Fibroblast of the aortic adventitia (primary cell): ENCODE results near the gene GLI1. TPM values are rescaled to one million over a fixed set of nuclear protein-coding genes. Genes with fewer than 3 reads are reported as not detected.
"Not testable (repeated sequence)": the region's sequence is repeated elsewhere in the genome, so short reads cannot be mapped to it uniquely, and the experiment has no call there.

ENCODE experiments used
- DNase-seq: peaks from one replicate; pipeline ENCODE4 v3.0.0-alpha.2; 2010; ENCODE audit warnings: low read depth
- H3K4me3 ChIP-seq: 2 replicates; pipeline ENCODE4 v1.5.1; 2011; ENCODE audit warnings: low read depth, mild to moderate bottlenecking, control low read depth, low read length, moderate library complexity
- CTCF ChIP-seq: IDR thresholded peaks from 2 replicates; pipeline ENCODE4 v1.5.1; 2011; ENCODE audit warnings: mild to moderate bottlenecking, low read length, control low read depth, inconsistent platforms; ENCODE audit not compliant: insufficient read depth
- total RNA-seq: library from RNA; depleted of rRNA; stranded (reverse); fragments of >200 nt; gene quantifications from 2 replicates; pipeline ENCODE4 v1.2.3, GENCODE V29; 2012; ENCODE audit warnings: low replicate concordance

The GLI1 gene
- total RNA-seq, 1 donor = 1.1 TPM

GRCh38 chr12:57431654-57432188 is 27.9 kb upstream of the GLI1 start:
- TF ChIP-seq CTCF = no peak
- no peak overlapping the region for H3K4me3 ChIP-seq
- no peak for DNase-seq

- DNase-seq = no peak
- no peak for TF ChIP-seq CTCF
Measured at GRCh38 chr12:57433370-57433769, 26.2 kb upstream of the GLI1 start.

GRCh38 chr12:57434517-57435223 is 24.9 kb upstream of the GLI1 start, which contains the start of gene INHBC:
Gene INHBC, plus strand, starts transcription at chr12:57434784. Its CDS starts 103 bp downstream, at chr12:57434887.
- no peak within 1 kb of the TSS for H3K4me3 ChIP-seq
- DNase-seq = no peak
- no peak for TF ChIP-seq CTCF

More at GRCh38 chr12:57433370-57433769, 26.2 kb upstream of the GLI1 start:
- H3K4me3 ChIP-seq = no peak overlapping the region

GRCh38 chr12:57435293-57435692 is 24.3 kb upstream of the GLI1 start:
- no peak for DNase-seq
- no peak overlapping the region for H3K4me3 ChIP-seq
- TF ChIP-seq CTCF = no peak

GRCh38 chr12:57438400-57438799 is 21.2 kb upstream of the GLI1 start:
- no peak for DNase-seq
- no peak overlapping the region for H3K4me3 ChIP-seq
- TF ChIP-seq CTCF = no peak

- no peak for DNase-seq
- TF ChIP-seq CTCF = no peak
Measured at GRCh38 chr12:57439762-57440266, 19.8 kb upstream of the GLI1 start.

GRCh38 chr12:57441393-57441792 is 18.2 kb upstream of the GLI1 start:
- DNase-seq, H3K4me3 ChIP-seq: not testable (repeated sequence)

More at GRCh38 chr12:57439762-57440266, 19.8 kb upstream of the GLI1 start:
- no peak overlapping the region for H3K4me3 ChIP-seq
